GM19238 (cell line): ENCODE results near the gene PLA2G7.
"Not testable (repeated sequence)": the region's sequence is repeated elsewhere in the genome, so short reads cannot be mapped to it uniquely, and the experiment has no call there.

Source experiments
- DNase-seq: peaks from one replicate; pipeline ENCODE4 v3.0.0; 2011; ENCODE audit warnings: low spot score; ENCODE audit not compliant: insufficient read length

The PLA2G7 gene

DNA sequence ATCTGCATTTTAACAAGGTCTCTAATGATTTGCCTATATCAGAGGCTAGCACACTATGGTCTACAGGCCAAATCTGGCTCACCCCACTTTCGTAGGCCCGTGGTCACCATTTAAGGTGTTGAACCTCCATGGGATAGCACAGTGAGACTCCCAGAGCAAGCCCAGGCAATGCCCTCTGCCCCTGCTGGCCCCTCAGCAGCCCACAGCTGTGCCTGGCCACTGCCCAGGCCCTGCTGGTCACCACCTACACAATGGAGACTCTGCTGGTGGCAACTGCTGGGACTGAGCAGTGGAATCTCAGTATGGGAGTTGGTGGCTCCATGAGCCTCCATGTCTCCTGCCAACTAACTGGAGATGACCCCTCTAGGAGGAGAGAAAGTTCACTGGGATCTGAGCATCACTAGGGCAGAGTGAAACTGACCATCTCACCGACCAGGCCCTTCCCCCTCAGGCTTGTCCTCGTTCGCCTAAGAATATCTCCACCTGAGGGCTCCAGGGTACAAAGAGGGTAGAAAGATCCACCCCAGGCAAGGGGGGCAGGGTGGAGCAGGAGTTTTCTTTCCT is 13.8 kb upstream of the PLA2G7 start:
- no peak for DNase-seq

DNA sequence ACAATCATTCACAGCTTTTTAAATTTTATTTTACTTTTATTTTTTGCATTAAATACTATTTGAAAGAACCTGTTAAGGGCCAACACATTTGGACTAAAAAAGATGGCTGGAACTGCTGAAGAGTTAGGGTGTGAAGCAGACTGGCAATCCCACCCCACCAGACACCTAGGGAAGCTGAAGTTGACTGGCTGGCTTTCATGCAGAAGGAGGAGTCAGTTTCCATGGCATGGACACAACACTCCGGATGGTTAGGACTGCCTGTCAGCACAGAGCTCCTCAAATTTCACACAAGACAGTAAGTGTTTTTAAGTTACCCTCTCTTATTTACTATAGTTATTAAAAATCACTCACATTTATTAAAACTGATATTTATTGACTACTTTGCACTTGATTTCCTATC is 11.5 kb upstream of the PLA2G7 start, which contains the start of gene ANKRD66:
TSS of gene ANKRD66 (plus strand) at position 238 of the 400 bp plus-strand sequence. CDS start 5,016 bp downstream, outside the sequence.
- no peak for DNase-seq

DNA sequence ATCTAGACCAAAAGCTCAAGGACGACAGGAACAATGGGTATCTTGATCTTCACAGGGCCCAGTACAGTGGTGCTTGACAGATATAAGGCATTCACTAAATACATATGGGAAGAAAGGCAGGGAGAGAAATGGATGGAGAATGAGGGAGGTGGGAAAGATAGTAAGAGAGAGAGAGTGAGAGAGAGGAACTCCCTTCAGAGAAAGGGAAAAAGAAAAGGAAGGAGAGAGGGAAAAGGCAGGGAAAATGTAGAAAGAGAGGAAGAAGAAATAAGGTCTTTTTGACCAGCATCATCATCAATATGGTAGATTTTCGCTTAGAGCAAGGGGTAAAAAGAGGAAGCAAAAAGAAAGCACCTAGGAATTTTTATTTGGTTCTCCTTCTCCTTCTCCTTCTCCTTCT is 10.8 kb upstream of the PLA2G7 start:
- no peak for DNase-seq

DNA sequence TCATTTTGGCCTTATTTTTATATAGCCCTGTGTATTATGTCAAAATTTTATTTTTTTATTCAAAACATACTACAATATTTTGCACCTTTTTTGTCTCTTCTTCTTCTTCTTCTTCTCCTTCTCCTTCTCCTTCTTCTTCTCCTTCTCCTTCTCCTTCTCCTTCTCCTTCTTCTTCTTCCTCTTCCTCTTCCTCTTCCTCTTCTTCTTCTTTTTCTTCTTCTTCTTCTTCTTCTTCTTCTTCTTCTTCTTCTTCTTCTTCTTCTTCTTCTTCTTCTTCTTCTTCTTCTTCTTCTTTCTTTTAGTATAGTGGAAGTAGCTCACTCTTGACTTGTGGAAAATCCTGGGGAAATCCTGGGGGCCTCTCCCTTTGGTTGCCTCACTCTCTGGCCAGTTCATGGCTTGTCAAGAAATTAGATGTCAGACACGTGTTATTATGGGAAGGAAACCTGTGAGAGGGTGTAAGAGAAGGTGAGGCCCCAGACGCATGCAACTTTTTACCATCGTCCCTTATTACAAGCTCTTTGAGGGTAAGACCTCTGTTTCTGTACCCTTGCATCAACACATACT is 9.1 kb upstream of the PLA2G7 start:
- not testable (repeated sequence) for DNase-seq

DNA sequence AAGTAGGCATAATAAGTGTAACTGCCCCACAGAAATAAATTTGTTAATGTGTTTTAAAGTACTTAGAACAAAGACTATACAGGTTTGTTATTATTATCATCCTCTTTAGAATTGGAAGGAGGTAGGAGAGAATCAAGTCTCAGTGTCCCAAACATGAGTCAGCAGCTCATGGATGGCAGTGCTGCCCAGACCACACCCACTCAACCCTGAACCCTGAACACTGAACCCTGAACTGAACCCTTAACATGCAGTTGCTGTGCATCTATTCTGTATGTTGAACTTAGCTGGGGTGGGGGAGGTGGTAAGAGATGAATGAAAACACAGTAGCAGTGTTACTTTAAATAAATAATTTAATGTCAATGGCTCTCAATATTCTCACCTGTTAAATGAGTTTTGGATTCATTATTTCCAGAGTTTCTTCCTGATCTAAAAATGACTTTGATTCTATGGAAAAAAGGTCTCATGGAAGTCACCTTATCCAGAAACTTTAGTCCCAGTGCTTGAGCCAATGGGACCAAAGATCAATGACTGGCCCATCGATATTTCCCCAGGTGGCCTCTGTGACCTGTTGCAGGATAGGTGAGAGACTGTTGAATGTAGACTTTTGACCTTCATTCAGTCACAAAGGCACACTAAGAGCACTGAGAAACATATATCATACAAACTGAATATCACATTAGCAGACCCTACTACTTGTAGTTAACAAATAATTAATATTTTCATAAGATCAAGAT is 8.4 kb upstream of the PLA2G7 start:
- no peak for DNase-seq

DNA sequence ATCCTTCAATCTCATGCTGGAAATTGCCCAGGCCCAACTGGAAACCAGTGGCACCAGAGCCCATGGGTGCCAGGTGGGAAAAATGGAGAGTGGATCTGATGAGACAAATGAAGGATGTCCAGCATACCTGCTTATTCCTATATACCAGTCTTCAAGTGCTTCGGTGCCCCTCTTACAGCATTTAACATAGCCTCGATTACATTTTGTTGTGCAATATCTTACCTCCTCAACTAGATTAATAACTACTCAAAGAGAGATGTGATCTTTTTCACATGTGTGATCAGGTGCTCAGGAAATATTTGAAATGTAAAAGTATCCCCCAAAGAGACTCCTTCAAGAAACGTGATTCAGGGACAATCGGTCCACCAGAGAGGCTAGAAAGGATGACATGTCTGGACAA is 6.7 kb upstream of the PLA2G7 start:
- no peak for DNase-seq

DNA sequence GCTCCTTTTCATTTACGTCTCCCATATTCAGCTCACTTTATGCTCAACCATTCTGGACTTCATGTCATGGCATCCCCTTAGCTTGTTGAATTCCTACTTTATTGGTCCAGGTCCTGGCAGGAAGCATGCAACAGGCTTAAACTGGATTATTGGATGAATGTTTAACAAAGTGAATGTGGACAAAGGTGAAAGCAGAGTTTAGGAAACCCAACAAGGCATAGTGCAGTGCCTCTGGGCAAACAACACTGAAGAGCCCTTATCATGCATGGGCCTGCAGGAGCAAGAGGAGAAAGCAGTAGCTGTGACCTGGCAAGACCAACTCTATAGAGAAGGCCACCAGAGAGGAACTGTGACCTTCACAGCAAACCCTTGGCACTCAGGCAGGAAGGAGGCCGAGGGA is 6.3 kb upstream of the PLA2G7 start:
- no peak for DNase-seq

DNA sequence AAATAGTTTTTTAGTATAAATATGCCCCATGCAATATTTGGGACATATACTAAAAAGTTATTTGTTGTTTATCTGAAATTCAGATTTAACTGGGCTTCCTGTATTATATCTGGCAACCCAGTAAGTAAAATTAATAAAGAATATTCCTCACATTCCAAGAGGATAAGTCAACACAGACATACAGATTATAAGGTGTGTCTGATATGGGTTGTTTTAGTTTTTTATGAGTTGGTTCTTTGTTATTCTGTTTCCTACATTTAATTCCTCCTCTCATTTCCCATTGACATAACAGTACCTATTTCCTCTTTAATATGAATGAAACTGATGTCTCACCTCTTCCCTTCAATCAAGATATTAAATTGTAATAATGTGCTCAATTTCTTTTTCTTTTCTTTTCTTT is 1.7 kb upstream of the PLA2G7 start:
- DNase-seq, result no peak

DNA sequence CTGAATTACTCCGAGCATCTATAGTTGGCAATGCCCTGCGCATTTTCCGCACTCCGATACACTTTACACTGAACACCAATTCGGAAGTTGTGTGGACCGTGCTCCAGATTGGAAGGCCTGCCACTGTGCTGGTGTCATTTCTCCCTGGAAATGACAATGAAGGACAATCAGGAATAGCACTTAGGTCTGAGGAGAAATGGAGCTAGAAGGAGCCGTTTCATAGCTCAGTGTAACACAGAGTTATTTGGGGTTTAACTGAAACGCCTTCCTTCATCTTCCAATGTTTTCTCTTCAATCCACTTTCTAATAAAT is 501 bp upstream of the PLA2G7 start:
- no peak for DNase-seq

DNA sequence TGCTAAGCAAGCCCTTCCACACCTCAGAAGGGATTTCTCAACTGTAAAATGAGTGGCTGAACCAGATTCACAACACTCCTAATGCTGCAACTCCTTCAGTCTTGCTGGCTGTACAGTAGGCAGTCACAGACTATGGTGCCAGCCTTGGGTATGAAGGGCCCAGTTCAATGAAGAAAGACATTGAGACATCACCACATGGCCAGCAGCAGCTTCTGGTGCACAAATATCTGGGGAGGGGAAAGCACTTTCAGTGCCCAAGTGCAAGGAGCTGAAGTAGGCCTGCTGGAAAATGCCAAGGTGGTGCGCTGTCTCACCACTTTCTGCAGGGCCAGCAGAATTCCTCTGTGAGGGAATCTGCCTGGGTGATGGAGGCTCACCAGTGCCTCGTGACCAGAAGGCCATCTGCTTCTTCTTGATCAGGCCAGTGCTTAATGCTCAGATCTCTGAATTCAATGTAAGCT is 1.8 kb downstream of the PLA2G7 start:
- no peak for DNase-seq

DNA sequence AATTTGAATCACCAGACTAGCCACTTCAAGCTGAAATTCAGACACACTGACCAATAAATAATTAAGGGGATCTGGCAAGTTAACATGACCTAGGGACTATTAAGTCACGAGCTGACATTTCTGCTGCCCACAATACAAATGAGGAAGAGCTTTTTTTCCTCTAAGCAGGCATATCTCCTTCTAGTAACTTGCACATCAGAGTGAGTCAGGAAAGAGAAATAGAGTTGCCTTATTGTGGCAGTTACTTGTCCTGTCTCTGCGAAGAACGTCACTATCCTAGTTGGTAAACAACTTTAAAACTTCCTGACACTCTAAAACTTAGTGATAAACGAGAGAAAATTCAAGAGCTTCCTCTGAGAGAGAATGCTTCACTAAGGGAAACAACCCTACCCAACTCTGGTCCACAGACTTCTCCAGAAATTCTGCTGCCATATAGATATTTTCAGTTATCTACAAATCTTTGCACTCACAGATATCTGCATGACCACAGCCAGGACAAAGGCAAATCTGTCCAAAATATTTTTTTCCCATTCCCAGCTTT is 4.2 kb downstream of the PLA2G7 start:
- no peak for DNase-seq

DNA sequence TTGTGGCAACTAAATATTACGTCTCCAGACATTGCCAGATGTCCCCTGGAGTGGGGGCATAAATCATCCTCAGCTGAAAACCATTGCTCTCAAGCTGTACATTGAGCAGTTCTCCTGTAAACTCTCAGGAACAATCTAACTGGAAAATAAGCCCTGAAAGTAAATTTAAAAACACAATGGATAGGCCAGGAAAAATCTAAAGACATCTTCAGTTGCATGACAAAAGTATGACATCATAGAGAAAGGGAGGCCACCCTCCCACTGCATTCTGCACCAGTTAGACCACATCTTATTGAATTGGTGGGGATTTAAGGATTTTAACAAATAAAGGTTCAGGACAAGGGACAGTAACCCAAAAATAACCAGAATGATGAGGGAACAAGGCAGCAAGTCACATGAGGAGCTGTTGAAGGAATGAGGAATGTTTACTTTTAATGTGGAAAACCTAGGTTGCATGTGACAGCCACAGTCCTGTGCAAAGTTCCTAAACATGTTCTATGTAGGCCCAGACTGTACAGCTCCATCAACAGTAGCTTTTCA is 5.3 kb downstream of the PLA2G7 start:
- DNase-seq, result no peak

DNA sequence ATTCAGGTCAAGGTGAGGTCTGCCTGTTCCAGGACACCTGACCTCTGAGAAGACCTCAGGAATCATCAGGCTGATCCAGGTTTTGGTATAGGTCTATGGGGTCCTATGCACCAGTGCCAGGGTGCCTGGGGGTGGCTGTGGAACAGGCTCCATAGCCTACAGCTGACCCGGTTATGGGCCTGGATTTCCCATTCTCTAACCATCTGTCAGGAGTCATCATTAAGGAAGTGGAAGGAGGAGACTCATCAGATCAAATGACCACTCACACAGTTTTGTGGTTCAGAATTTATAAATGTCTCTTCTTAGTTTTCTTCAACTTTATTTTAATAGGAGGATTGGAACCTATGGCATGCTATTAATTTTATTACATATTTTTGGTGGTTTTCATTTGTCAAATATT is 14.8 kb downstream of the PLA2G7 start:
- no peak for DNase-seq

DNA sequence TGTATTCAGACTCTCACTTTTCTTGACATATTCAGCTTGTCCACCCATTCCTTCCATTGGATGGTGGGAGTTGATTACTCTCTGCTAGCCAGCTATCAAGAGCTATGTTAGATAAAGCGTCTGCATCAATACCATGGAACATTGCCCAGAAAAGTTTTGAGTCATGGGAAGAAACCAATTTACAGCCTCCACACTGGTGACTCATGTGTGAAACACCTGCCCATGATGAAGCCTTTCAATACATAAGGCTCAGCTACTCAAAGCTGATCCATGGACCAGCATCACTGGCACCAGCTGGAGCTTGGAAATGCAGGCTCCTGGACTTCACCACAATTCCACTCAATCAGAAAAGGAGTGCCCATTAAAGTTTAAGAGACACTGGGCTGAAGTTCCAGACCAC is 16.1 kb downstream of the PLA2G7 start:
- no peak for DNase-seq

DNA sequence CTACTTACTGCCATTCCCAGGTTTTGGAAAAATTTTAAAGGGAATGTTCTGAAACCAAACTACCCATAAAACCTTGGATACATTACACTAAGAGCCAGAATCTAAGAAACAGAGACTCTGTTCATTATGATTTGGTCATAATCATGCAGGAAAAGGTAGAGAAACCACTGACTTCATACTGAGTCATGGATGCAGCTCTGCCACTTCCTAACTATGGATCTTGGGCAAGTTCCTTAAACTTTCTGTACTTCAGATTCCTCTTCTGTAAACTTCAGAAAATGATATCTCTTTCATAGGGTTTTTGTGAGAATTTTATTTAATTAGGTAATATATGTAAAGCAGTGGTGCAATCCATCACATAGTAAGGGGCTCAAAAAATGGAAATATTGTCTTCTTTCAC is 20.0 kb downstream of the PLA2G7 start:
- no peak for DNase-seq

DNA sequence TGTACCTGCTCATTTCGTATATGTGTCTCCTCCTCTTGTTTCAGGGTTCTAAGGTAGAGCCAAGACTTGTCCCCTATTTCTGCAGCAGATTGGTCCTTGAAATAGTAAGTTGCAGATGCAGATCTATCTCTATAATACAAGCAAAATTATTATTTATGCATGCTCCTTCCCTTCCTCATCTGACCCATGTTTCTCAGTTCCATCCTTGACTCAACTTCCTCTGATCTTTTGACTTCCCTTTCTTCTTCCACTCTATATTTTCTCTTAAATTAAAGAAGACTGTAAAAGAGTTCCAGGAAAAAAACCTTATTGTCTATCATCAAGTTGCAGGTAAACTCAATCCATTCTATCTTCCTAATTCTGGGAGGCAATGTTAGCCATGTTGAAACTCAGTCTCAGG is 23.7 kb downstream of the PLA2G7 start:
- no peak for DNase-seq

DNA sequence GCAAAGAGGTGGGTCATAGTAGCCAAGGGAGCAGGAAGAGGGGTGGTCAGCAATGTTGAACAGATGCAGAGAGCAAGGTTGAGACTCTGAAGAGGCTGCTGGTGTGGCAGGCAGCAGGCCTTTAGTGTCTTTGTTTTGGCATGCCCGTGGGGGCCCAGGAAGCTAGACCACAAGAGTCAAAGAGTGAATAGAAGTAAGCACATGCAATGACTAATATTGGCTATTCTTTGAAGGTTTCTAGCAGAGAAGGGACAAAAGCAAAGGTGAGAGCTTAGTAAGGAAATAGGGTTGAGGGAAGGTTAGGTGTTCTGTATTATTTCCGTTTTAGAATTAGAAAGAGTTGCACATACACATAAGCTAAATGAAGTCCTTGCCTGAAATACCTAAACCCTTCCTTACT is 28.7 kb downstream of the PLA2G7 start:
- no peak for DNase-seq

DNA sequence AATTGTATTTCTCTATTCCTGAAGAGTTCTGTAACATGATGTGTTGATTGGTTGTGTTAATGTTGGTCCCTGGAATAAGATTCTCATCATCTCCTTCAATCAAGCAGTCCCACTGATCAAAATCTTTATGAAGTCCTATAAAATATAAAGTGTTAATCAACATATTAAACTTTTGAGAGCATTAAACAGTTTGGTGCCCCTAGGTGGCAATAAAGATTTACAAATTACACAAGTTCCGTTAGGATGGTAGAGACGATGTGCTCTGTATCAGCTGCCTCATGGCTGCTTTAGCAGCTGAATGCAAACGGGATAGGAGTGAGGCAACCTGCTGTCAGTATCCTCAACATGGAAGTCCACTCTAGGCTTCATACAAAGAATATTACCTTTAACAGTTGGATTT is 30.6 kb downstream of the PLA2G7 start:
- DNase-seq, result no peak

DNA sequence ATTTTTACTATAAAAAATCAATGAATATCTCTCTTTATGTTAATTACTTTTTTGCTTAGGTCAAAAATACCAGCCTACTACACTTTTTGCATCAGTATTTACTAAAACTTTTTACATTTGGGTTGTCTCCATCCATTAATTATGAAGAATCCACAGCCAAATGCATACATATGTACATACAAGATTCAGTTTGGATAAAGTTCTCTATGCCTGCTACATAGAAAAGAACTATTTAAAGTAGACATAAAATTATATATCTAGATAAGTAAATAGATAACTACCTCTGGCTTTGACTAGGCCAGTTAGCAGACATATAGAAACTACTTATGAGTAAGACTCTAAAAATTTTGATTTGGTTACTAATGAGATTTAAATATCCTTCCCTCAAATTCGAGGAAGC is 35.2 kb downstream of the PLA2G7 start:
- DNase-seq, result no peak

DNA sequence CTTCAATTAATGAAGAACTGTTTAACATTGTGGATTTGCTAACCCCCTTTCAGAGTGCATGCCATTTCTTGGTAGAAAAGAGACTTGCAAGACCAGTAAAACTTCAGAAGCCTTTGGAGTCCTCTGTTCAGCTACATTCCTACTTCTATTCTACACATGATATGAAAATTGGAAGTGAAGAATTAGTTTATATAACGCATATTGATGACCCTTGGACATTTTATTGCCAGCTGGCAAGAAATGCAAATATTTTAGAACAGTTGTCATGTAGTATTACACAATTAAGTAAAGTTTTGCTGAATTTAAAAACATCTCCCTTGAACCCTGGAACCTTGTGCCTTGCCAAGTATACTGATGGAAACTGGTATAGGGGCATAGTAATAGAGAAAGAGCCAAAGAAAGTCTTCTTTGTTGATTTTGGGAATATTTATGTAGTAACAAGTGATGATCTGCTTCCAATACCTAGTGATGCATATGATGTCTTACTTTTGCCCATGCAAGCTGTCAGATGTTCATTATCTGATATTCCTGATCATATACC is 44.2 kb downstream of the PLA2G7 start:
- no peak for DNase-seq

DNA sequence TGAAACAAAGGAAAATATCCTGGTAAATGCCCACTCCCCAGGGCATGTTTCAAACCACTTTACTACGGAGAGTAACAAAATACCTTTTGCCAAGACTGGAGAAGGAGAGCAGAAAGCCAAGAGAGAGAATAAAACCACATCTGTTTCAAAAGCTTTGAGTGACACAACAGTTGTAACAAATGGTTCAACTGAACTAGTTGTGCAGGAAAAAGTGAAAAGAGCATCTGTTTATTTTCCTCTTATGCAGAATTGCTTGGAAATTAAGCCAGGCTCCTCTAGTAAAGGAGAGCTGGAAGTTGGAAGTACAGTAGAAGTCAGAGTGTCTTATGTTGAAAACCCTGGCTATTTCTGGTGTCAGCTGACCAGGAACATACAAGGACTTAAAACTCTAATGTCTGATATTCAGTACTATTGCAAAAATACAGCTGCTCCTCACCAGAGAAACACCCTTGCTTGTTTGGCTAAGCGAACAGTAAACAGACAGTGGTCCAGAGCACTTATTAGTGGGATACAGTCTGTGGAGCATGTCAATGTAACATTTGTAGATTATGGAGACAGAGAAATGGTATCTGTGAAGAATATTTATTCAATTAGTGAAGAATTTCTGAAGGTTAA is 44.9 kb downstream of the PLA2G7 start:
- no peak for DNase-seq

DNA sequence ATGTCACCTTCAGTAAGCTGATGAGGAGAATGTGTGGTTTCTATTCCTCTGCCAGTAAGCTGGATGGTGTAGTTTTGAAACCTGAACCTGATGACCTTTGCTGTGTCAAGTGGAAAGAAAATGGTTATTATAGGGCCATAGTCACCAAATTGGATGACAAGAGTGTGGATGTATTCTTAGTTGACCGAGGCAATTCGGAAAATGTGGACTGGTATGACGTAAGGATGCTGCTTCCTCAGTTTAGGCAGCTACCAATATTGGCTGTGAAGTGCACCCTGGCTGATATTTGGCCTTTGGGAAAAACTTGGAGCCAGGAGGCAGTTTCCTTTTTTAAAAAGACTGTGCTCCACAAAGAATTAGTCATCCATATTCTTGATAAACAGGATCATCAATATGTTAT is 45.5 kb downstream of the PLA2G7 start:
- DNase-seq, result no peak
